Stimulated activated CD8-positive, alpha-beta memory T cell treated with anti-CD3 and anti-CD28 coated beads, Interleukin-15, amount 100 ng/mL, for 4 hours (primary cell): ENCODE results near the gene SPON1.

ENCODE experiments used
- DNase-seq, 2 donors: peaks; one replicate each; pipeline ENCODE4 v3.0.0-alpha.2; 2020; ENCODE audit warnings: low read depth in 2 of 2

SPON1 gene

DNA sequence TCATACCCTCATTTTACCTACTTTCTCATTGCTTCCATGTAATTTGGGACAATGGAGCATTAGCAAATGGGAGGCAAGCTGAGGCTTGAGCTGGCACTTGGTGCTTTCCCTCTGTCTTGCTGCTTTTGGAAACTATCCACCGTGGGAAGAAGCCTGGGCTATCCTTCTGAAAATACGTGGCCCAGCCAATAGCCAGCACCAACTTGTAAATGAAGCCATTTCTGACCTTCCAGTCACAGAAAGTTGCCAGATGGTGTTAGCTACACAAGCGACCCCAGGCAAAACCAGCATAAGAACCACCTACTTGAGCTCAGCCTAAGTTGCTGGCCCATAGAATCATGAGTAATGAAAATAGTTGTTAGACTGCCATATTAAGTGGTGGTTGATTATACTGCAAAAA lies 18.5 kb upstream of the SPON1 start:
- DNase-seq: no peak

- DNase-seq: no peak
Measured at GRCh38 chr11:13944911-13945425, 17.6 kb upstream of the SPON1 start.

DNA sequence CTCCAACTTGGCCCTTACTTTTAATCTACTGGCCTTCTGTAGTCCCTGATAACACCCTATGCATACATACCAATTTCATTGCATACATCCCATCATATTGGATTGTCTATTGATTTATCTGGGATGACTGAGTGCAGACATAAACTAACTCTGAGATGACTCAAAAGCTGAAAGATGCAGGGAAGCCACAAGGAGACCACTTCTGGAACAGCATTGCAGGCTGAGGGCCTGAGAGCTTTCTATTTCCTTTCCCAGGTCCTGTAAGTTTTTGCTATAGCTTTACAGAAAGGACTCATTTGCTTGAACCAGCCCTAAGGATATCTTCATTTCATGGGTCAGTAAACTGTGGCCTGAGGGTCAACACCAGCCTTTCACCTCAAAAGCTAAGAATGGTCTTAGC lies 15.1 kb upstream of the SPON1 start:
- DNase-seq: no peak

GRCh38 chr11:13949876-13950275 lies 12.6 kb upstream of the SPON1 start:
- DNase-seq: no peak

DNA sequence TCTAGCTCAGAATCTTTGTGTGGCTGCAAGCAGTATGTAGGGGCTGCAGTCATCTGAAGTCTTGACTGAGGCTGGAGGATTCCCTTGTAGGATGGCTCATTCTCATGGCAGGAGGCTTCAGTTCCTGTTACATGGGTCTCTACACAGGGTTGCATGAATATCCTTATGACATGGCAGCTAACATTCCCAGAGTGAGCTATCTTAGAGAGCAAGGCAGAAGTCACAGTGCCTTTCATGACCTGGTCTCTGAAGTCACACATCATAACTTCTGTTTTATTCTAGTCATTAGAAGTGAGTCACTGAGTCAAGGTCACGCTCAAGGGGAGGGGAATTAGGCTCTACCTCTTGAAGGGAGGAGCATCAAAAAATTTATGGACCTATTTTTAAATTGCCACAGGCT lies 10.3 kb upstream of the SPON1 start:
- DNase-seq: no peak

DNA sequence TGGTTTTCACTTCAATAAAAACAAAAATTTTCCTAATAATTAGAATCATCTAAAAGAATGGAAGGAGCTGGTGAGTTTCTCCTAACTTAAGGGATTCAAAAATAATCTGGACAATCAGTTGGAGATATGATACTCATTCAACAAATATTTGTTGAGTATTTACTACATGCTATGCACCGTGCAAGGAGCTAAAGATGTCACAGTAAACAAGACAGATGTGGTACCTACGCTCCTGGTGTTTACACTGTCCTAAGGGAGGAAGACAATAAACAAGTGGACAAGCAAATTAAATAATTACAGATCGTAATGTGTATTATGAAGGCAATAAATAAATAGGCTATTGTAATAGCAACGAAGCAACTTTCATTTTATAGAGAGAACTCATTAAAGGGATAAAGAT lies 9.9 kb upstream of the SPON1 start:
- DNase-seq: no peak

- no peak for DNase-seq
Measured at GRCh38 chr11:13954591-13954990, 7.9 kb upstream of the SPON1 start.

GRCh38 chr11:13955971-13956421 lies 6.5 kb upstream of the SPON1 start:
- DNase-seq: no peak

GRCh38 chr11:13956988-13957387 lies 5.5 kb upstream of the SPON1 start:
- no peak for DNase-seq

DNA sequence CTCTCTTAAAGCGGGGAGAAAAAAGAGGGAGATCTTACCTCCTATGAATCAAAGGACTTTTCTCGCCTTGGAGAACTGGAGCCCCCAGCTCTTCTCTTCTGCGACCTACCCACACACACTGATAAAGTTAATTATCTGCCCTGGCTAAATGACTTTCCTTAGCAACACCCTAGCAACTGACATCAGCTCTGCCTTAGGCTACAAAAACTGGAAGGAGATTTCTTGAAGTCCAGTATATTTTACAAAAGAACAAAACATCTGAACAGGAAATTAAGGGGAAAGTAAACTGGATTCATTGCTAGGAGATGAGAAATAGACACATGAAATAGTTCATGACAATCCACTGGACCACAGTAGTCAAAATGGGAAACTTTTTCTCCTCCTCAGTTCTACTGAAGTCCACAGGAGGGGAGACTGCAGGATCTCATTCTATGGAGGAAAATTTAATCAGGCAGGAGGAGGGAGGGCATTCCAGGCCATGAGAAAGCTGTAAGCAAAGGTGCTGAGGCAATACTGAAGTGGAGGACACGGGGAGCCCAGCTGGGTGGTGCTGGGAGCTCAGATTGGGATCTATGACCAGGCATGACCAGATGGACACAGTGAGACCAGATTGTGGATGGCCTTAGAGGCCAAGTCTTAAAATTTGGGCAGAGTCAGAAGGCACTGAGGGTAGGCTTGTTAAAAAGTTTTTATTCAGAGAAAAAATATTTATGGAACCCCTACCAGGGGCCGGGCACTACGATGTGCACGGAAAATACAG lies 3.7 kb upstream of the SPON1 start:
- DNase-seq: no peak

DNA sequence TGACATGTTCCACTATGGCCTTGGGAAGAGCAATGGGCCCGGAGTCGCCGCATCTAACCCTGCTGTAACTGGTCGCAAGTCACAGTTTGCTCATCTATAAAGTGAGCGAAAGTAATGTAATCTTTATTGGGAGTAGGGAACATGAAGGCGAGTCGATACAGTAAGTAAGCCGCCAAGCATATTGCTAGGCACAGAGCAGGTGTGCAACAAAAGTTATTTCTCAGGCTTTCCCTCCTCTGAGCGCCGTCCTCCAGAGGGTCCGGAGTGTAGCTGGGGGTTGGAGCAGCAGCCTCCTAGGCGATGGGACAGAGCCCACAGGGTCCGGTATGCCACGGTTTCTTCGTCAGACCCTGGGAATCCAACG lies 343 bp upstream of the SPON1 start:
- no peak for DNase-seq

DNA sequence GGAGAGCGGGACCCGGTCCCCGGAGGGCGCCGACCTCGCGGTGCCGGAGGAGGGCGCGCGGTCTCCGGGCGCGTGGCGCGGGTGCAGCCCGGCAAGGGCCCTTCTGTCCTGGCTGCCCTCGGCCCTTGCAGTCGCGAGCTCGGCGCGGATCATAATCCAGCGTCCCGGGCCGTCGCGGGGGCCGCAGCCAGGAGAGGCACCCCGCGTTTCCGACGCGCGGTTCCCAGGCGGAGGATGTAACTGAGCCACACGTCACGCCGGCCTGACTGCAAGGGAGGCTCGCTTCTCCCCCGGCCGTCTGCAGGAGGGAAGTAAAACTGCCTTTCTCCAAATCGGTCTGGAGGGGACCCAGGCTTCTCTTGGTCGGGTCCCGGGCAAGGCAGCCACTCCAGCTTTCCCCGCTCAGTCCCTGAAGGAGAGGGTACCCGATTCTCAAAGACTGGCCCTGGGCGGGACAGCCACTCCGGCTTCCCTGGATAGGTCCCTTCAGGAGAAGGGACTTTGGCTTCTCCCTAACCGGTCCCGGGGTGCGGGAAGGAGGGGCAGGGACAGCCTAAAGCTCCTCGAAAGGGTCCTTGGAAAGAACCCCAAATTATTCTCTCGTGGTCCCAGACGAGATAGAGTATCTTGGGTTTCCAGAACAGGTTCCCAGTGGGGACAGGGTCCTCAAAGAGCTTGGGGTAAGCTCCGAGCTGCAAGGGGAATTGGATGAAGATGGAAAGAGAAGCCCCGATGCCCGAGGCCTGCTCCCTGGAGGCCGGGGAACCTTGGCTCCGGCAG lies 836 bp downstream of the SPON1 start:
- no peak for DNase-seq

GRCh38 chr11:13963949-13964770 lies 1.6 kb downstream of the SPON1 start:
- no peak for DNase-seq

DNA sequence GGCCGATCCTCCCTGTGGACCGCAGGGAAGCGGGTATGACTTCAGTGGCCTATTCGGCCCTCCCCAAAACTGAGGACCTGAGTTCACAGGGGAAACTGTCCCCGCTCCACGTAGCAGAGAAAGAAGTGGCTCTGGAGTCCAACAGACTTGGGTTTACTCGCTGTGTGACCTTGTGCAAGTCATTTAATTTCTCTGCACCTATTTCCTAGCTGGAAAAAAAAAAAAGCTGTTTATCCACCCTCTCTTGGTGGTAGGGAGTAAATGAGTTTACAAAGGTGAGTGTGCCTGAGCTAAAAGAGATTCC lies 2.2 kb downstream of the SPON1 start:
- DNase-seq: no peak

- no peak for DNase-seq
Measured at GRCh38 chr11:13965337-13965736, 2.8 kb downstream of the SPON1 start.

GRCh38 chr11:13966013-13966412 lies 3.5 kb downstream of the SPON1 start:
- DNase-seq: no peak

- DNase-seq: no peak
Measured at GRCh38 chr11:13966486-13966885, 4.0 kb downstream of the SPON1 start.

DNA sequence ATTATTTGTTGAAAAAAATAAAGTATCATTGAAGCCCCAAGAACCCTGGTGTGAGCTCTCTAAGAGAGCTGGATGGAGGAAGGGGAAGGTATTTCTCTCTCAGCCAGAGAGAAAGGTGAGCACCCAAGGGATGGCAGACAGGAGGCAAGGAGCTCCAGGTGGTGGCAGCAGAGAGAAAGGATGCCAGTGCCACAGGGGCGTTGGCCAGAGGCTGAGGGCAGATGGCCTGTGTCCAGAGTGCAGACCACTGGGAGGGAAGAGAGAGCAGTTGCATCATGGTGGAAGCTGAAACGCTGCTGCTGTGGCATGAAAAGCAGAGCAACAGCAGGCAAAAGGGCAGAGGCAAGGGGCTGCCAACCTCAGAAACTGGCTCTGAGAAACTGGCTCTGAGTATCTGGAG lies 8.5 kb downstream of the SPON1 start:
- DNase-seq: no peak

DNA sequence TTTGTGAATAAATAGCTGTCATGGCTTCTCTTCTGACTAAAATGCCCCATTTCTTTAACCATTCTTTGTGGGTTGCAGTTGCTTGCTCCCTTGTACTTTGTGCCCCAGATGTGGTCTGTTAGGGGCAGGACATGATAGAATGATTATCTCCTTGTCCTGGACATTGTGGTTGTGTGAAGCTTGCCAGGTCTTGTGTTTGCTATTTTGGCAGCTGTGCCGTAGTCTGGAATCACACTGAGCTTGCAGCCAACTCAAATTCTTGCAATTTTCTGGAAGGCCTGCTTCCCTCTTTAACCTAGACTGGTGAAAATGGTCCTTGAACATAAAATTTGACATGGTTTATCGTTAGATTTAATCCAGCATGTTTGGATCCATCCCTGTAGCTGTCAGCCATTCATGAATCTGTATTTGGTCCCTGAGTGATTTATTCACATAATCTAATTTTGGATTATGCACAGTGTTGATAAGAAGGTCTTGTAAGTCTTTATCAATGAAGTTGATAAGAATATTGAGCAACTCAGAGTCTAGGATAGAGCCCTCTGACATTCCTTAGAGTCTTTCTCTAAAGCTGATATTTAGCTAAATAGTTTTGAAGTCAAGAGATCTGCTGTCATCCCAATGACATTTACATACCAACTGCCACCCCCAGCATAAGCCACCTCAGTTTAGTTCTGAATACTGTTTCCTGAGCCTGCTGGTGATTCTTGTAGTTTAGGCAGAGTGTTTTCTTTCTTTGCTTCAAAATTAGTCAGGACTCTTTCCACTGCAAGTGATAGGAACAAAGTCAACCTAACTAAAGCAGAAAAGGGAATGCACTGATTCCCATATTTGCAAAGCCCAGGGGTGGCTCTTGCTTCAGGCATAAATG lies 9.8 kb downstream of the SPON1 start:
- DNase-seq: no peak

GRCh38 chr11:13972944-13973343 lies 10.4 kb downstream of the SPON1 start:
- DNase-seq: no peak

GRCh38 chr11:13974631-13975030 lies 12.1 kb downstream of the SPON1 start:
- no peak for DNase-seq
